Measurements from ENCODE around the gene NT5C3B.

- TF ChIP-seq CTCF (IDR thresholded peaks at IDR 0.05; ENCODE audit: low read length) (no peak), EZH2 (IDR thresholded peaks at IDR 0.05; ENCODE audit: borderline replicate concordance, low read length) (no peak)
These were observed 35.8 kb upstream of the NT5C3B start for GRCh38 chr17:41871789-41872188.

Measured in OCI-LY1 (cell line).